ENCODE data around the gene KLHDC10. TPM values are rescaled to one million over a fixed set of nuclear protein-coding genes. Genes with fewer than 3 reads are reported as not detected.

Gene KLHDC10
- polyA plus RNA-seq, 1 donor (not counting 4 experiments of a cell fraction or from before 2014, with no cell fraction given) = 22.7 TPM

DNA sequence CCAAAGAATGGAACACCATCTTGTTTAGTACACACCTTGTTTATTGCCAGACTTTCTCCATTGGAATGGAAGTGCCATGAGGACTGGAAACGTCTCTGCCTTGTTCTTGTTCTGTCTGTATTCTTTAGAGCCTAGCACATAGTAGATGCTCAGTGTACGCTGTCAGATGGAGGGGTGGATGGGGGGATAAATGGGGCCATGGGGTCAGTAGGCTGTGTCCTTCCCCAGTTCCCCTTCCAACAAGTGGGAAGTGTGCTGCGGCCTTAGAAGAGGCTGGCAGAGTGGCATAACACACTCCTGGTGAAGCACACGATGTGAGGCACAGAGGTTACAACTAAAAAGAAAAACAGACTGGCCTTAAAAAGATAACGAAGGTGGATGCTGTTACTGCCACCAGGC lies 73.0 kb downstream of the KLHDC10 start:
- H3K9me3 ChIP-seq (ENCODE audit: control insufficient read depth, low read depth, low read length) = no peaks in the 10 kb centered on the region
- H3K9me1 ChIP-seq (ENCODE audit: control insufficient read depth, extremely low read depth, insufficient read depth, low read length) = no peaks in the 10 kb centered on the region
- DNase-seq (ENCODE audit: low read depth, low spot score) (no peak), FAIRE-seq (no peak)
- no peaks in the 10 kb centered on the region for H3K79me2 ChIP-seq (ENCODE audit: control insufficient read depth, insufficient read depth, low read length)
- peaks cover 4% of the 10 kb centered on the region for H3K4me1 ChIP-seq (ENCODE audit: control insufficient read depth, extremely low read depth, insufficient read depth, low read length)
- peaks cover 4% of the 10 kb centered on the region for H3K27me3 ChIP-seq (ENCODE audit: control insufficient read depth, extremely low read depth, insufficient read depth, low read length)
- dilution Hi-C loops (cut with MboI; ENCODE audit: extremely low pct_ligation_motif_present, low sequenced_read_pairs) = no loop called here
- H3K4me2 ChIP-seq (ENCODE audit: control insufficient read depth, extremely low read depth, insufficient read depth, low read depth, low read length) = no peak overlapping the region
- no peak overlapping the region for H2AFZ ChIP-seq (ENCODE audit: control insufficient read depth, low read length)
- H3K4me3 ChIP-seq (ENCODE audit: control insufficient read depth in 2 of 3, extremely low read depth in 1 of 3, insufficient read depth in 2 of 3, low read depth in 1 of 3, low read length in 3 of 3) = no peak overlapping the region
- H3K27ac ChIP-seq (ENCODE audit: control insufficient read depth, insufficient read depth, low read length) = no peak overlapping the region
- H3K9ac ChIP-seq (ENCODE audit: control insufficient read depth, extremely low read depth, insufficient read depth, low read length) = no peak overlapping the region
- H3K36me3 ChIP-seq (ENCODE audit: control insufficient read depth in 2 of 2, extremely low read depth in 1 of 2, insufficient read depth in 2 of 2, low read length in 2 of 2) = peaks cover 5 to 9% of the 10 kb centered on the region in 2 experiments
- H4K20me1 ChIP-seq (ENCODE audit: control insufficient read depth, extremely low read depth, insufficient read depth, low read length) = no peaks in the 10 kb centered on the region
- no peak for TF ChIP-seq EZH2 (IDR thresholded peaks at IDR 0.05; ENCODE audit: low read length)
- TF ChIP-seq, protein P1, sequence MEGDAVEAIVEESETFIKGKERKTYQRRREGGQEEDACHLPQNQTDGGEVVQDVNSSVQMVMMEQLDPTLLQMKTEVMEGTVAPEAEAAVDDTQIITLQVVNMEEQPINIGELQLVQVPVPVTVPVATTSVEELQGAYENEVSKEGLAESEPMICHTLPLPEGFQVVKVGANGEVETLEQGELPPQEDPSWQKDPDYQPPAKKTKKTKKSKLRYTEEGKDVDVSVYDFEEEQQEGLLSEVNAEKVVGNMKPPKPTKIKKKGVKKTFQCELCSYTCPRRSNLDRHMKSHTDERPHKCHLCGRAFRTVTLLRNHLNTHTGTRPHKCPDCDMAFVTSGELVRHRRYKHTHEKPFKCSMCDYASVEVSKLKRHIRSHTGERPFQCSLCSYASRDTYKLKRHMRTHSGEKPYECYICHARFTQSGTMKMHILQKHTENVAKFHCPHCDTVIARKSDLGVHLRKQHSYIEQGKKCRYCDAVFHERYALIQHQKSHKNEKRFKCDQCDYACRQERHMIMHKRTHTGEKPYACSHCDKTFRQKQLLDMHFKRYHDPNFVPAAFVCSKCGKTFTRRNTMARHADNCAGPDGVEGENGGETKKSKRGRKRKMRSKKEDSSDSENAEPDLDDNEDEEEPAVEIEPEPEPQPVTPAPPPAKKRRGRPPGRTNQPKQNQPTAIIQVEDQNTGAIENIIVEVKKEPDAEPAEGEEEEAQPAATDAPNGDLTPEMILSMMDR (optimal IDR thresholded peaks at IDR 0.05 in 1 of 3, IDR thresholded peaks at IDR 0.05 in 1 of 3, conservative IDR thresholded peaks at IDR 0.05 in 1 of 3; ENCODE audit: extremely low read depth in 1 of 3, insufficient read depth in 2 of 3, low read length in 3 of 3) = no peak

DNA sequence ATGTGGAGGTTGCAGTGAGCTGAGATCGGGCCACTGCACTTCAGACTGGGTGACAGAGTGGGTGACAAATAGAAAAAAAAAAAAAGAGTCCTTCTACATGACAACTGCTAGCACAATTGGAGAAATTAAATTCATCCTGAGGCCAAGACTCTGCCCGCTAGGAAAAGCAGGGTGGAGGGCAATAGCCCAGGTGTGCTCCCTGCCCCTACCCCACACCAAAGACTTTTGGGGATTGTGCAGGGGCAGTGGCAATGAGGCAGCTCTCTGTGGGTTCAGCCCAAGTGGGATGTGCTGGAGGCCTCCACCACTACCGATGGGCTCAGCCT lies 73.6 kb downstream of the KLHDC10 start:
- Histone ChIP-seq H3K4me3 (ENCODE audit: control insufficient read depth in 2 of 3, extremely low read depth in 1 of 3, insufficient read depth in 2 of 3, low read depth in 1 of 3, low read length in 3 of 3) (no peak overlapping the region), H3K27ac (ENCODE audit: control insufficient read depth, insufficient read depth, low read length) (no peak overlapping the region), H3K79me2 (ENCODE audit: control insufficient read depth, insufficient read depth, low read length) (no peaks in the 10 kb centered on the region), H3K4me1 (ENCODE audit: control insufficient read depth, extremely low read depth, insufficient read depth, low read length) (peaks cover 4% of the 10 kb centered on the region), H3K4me2 (ENCODE audit: control insufficient read depth, extremely low read depth, insufficient read depth, low read depth, low read length) (no peak overlapping the region), H4K20me1 (ENCODE audit: control insufficient read depth, extremely low read depth, insufficient read depth, low read length) (no peaks in the 10 kb centered on the region), H3K9me3 (ENCODE audit: control insufficient read depth, low read depth, low read length) (no peaks in the 10 kb centered on the region), H3K36me3 (ENCODE audit: control insufficient read depth in 2 of 2, extremely low read depth in 1 of 2, insufficient read depth in 2 of 2, low read length in 2 of 2) (peaks cover 5 to 9% of the 10 kb centered on the region in 2 experiments), H3K9me1 (ENCODE audit: control insufficient read depth, extremely low read depth, insufficient read depth, low read length) (no peaks in the 10 kb centered on the region), H3K27me3 (ENCODE audit: control insufficient read depth, extremely low read depth, insufficient read depth, low read length) (peaks cover 4% of the 10 kb centered on the region), H2AFZ (ENCODE audit: control insufficient read depth, low read length) (no peak overlapping the region), H3K9ac (ENCODE audit: control insufficient read depth, extremely low read depth, insufficient read depth, low read length) (no peak overlapping the region)
- TF ChIP-seq EZH2 (IDR thresholded peaks at IDR 0.05; ENCODE audit: low read length) = no peak
- TF ChIP-seq, protein P1 (optimal IDR thresholded peaks at IDR 0.05 in 1 of 3, IDR thresholded peaks at IDR 0.05 in 1 of 3, conservative IDR thresholded peaks at IDR 0.05 in 1 of 3; ENCODE audit: extremely low read depth in 1 of 3, insufficient read depth in 2 of 3, low read length in 3 of 3) = no peak
- dilution Hi-C loops (cut with MboI; ENCODE audit: extremely low pct_ligation_motif_present, low sequenced_read_pairs) = no loop called here
- FAIRE-seq (no peak), DNase-seq (ENCODE audit: low read depth, low spot score) (no peak)
